Colonic mucosa (tissue), 2 donors: ENCODE data around the gene CFDP1. TPM values are rescaled to one million over a fixed set of nuclear protein-coding genes. Genes with fewer than 3 reads are reported as not detected.

Source experiments
- total RNA-seq, 2 donors: library from RNA; stranded (reverse); fragmentation: NEBNext Ultra II Directional in 1 of 2; extraction: Animal tissue kit (Norgen Biotek cat#: 25700) in 1 of 2; gene quantifications; one replicate each; pipeline ENCODE4 v1.2.1, GENCODE V29; 2021
- donor health status: DM: no; HTN: no; CAD: no.
- donor health status: DM: no; HTN: no; CAD: no.

Gene CFDP1
- total RNA-seq, 2 donors from 2014 or later, result 61.6 to 75.8 TPM

Other genes starting within 250 kb of the CFDP1 start
- gene CTRB2, start 226.3 kb downstream of the CFDP1 start, total RNA-seq, result 10 to 100 TPM in 1 of 2 donors, not detected in 1; 29.1 TPM
- gene CTRB1, start 214.5 kb downstream of the CFDP1 start, total RNA-seq, result 10 to 100 TPM in 1 of 2 donors, not detected in 1; 19.1 TPM
- 100 to 1,000 TPM; 110 to 130 TPM for gene BCAR1, start 181.9 kb downstream of the CFDP1 start, total RNA-seq
- gene TMEM170A, start 31.2 kb upstream of the CFDP1 start, total RNA-seq, result 10 to 100 TPM; 39.7 to 50.9 TPM
- gene CHST6, start 61.9 kb upstream of the CFDP1 start, total RNA-seq, result 1 to 10 TPM; 2.7 to 5.6 TPM
- 100 to 1,000 TPM; 107 to 142 TPM for gene CHST5, start 102.6 kb upstream of the CFDP1 start, total RNA-seq
- 1 to 10 TPM; 4.7 to 6.3 TPM for gene TMEM231, start 122.7 kb upstream of the CFDP1 start, total RNA-seq
- 100 to 1,000 TPM in 1 of 2 donors, 10 to 100 TPM in 1; 73.5 to 111 TPM for gene GABARAPL2, start 132.9 kb upstream of the CFDP1 start, total RNA-seq
- gene ADAT1, start 189.8 kb upstream of the CFDP1 start, total RNA-seq, result 10 to 100 TPM; 33.0 to 38.8 TPM
- gene KARS1, start 214.2 kb upstream of the CFDP1 start, total RNA-seq, result 100 to 1,000 TPM; 102 to 151 TPM
- gene TERF2IP, start 214.3 kb upstream of the CFDP1 start, total RNA-seq, result 10 to 100 TPM; 27.1 to 37.0 TPM
- gene CPHXL2, start 243.5 kb upstream of the CFDP1 start, total RNA-seq, result not detected